Measurements from ENCODE around the gene USP50. TPM values are rescaled to one million over a fixed set of nuclear protein-coding genes. Genes with fewer than 3 reads are reported as not detected.
A peak's percentile ranks its signal among the peaks of the same experiment; 100 is the strongest.
"Not testable (repeated sequence)": the region's sequence is repeated elsewhere in the genome, so short reads cannot be mapped to it uniquely, and the experiment has no call there.

USP50 gene
- not detected for total RNA-seq

DNA sequence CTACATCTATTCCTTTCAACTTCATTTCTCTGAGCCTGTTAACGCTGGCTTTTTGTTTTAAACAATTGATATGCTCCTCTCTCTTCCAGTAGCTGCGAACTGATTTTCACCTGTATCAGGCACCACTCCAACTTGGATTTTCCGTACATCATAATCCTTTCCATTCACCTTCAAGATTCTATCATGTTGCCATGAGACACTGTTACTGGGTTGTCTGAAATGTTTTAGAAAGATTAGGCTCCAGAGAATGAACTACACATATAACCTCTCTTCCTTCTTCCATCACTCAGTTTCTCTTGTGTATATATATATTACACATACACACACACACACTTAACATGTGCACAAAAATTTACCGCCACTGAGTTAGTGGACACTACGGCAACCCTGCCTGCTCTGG, at the start of gene USP50:
USP50 (minus strand) TSS at position 101 of the 400 bp plus-strand sequence. CDS start 141 bp downstream, outside the sequence.
- no peak for DNase-seq

DNA sequence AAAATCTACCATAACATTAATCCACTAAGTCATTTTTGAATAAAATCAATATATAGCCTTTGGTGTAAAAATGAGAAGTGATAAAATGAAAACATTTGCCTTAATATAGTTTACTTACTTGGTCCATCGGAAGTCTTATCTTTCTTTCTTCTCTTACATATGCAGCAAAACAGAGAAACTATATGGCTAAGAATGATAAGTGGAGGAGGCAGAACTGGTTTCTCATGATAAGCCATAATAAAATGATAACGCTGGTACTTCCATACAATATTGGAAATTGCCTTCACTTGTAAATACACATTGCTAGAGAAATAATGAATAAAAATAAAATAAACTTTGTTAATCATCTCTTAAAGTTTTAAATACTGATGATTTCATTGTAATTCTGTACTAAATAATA, 47.8 kb upstream of the USP50 start:
- DNase-seq = no peak

DNA sequence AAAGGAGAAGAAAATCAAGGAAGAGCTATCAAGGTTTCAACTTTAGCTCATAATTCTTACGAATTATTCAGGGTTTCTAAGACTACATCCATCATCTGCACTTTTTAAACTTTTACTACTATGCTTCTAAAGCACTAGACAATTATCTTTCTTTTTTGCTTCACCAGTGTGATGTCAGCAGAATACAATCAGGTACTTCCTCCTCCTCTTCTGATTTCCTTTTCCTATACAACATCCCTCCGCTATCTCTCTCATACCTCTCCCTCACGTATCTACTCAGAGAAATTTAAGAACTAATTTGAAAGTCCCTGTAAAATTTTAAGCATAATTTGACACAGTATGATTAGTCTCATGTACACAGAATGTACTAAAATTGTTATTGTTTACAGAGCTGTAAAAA, 47.3 kb upstream of the USP50 start:
- DNase-seq = no peak

DNA sequence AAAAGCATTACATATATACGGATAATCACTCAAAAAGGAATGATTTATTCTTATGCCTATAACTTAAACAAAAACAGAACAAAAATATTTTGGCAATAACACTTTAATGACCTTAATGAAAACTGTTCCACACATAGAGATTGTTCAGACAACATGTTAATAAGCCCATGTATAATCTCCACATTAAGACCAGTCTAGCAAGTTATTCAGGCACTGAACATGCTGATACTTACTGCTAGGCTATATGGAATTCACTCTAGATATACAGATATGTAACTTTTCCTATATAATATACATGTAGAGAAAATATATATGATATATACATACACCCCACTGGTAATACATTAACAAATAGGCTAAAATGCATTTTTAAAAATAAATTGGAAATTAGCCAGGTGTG, 43.8 kb upstream of the USP50 start:
- DNase-seq = no peak

DNA sequence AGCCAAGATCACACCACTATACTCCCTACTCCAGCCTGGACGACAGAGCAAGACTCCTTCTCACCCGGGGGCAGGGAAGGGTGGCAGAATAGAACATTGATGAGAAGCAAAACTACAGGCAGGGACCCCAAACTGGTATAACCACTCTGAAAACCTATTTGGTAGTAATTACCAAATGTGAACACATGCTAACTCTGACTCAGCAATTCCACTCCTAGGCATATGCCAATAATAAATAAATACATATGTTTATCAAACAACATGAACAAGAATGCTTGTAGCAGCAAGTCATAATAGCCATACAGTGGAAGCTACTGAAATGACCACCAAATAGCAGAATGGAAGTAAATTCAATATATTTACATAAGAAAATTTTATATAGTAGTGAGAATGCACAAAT, 31.0 kb upstream of the USP50 start:
- no peak for DNase-seq

DNA sequence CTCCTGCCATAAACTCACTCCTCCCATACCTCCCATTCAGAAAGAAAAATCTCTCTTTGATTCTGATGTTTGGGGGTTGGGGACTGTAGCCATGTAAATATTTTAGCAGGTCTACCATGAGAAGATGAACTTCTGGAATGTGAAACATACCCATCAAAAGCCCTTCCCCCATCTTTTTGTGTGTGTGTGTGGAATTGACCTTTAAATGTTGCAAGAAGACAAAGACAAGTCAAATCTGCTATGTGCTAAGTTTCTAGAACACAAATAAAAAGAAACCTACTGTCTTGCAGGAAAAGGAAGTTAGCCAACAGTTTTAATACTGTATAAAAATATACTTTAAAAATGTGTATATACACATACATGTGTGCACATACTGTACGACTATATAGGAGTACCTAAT, 29.7 kb upstream of the USP50 start:
- DNase-seq = no peak

DNA sequence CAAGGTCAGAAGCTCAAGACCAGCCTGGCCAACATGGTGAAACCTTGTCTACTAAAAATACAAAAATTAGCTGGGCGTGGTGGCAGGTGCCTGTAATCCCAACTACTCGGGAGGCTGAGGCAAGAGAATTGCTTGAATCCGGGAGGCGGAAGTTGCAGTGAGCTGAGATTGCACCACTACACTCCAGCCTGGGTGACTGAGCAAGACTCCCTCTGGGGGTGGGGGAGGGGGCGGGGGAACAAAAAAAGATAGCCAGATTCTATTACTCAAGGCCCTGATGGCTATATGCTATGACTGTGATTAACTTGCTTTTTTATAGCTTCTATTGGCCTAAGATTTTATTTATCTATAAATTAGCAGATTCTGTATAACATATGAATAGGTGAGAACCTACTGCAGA, 27.4 kb upstream of the USP50 start:
- DNase-seq = not testable (repeated sequence)

DNA sequence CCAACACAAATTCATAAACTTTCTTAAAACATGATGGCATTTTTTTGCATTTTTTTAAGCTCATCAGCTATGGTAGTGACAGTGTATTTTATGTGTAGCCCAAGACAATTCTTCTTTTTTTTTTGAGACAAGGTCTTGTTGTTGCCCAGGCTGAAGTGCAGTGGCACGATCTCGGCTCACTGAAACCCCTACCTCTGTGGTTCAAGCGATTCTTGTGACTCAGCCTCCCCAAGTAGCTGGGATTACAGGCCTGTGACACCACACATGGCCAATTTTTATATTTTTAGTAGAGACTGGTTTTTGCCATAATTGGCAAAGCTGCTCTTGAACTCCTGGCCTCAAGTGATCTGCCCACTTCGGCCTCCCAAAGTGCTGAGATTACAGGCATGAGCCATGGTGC, 17.3 kb upstream of the USP50 start:
- DNase-seq = no peak

DNA sequence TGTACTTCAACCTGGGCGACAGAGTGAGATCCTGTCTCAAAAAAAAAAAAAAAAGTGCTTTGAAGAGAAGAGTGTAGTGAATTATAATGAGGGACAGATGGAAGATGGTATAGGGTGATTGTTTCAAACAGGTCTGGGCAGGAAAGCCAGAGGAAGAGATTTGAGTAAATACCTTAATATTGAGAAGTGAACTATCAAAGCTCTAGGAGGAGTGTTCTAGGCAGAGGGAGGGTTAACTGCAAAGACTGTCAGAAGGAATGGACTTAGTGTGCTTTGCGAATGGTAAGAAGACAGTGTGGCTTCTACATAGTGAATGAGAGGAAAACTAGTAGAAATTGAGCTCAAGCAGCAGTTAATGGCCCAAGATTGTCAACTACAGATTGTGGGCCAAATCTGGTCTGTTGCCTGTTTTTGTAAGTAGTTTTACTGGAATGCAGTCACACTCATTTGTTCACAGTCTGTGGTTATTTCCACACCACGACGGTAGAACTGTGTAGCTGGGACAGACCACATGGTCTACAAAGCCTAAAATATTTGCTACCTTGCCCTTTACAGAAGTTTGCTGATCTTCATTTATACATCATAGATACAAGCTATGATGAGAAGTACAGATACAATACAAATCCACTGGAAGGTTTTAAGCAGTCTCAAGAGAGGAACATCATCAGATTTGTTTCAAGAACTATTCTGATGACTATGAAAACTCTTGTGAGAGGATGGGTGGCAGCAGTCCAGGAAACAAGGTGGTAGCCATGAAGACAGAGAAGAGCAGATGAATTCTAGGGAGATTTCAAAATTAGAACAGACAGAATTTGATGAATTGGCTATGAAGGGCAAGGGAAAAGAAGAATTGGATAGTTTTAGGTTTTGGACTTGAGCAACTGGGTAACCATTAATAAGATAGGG, 16.5 kb upstream of the USP50 start:
- DNase-seq = no peak

DNA sequence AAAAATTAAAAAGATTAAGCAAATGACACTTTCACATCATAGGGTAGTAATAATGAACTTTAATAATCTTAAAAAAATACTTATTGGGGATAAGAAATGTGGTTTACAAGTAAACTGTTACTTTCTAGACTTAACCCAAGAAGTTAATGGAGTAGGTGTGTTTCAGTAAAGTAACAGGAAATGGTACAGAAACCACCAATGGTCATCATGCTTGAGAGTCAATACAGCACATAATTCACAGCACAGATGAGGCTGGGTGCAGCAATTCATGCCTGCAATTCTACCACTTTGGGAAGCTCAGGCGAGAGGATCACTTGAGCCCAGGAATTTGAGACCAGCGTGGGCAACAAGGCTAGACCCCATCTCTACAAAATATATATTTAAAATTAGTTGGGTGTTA, 11.5 kb upstream of the USP50 start:
- no peak for DNase-seq

DNA sequence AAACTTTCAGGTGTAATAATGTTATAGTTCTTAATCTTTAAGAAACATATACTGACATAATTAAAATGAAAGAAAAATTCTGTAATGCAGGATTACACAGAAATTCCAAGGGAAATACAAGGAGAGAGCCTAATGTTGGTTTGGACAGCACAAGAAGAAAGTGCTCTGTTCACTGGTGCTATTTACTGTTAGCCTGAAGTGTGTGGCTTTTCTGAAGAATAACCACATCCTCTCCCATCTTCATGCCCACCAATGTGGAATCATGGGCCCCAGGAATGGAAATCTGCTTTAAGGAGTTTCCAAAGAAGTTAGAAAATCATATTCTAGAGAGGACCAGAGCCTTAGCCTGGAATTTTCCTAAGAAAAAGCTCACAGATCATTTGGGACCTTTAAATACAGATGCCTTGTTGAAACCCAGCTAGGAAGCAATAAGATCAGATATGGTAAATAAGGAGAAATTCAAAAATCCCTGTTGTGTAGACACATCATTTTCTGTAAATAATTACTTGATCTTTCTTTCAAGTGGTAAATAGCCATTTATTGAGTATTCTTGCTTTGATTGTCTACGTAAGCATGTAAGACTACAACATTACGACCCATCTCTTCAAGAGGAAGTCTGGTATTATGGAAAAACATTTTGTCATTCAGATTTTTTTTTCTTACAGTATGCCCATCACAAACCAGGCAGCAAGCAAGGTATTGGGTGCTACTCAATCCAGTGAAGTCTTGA, 10.3 kb upstream of the USP50 start:
- no peak for DNase-seq

DNA sequence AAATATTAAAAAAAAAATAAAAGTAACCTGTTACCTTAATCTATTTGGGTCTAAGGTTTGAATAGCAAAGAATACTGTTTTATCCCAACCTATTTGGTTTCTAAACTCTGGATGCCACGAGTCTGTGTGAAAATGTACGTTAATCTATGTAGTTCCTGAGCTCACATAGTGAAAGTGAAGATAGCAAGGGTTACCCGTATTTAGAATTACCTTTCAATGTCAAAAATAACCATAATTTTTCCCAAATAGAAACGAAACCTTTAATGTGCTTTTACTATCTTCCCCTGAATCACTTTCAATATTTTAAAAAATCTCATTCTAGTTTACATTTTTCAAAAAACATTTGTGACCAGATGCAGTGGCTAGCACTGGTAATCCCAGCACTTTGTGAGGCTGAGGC, 5.8 kb upstream of the USP50 start:
- no peak for DNase-seq

DNA sequence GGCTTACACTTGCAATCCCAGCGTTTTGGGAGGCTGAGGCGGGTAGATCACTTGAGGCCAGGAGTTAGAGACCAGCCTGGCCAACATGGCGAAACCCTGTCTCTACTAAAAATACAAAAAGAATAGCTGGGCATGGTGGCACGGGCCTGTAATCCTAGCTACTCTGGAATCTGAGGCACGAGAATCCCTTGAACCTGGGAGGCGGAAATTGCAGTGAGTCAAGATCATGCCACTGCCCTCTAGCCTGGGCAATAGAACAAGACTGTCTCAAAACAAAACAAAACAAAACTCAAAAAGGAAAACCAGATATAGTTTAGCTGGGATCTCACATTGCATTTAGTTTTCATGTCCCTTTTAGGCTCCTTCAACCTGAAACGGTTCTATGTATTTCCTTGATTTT, 2.9 kb upstream of the USP50 start:
- no peak for DNase-seq

DNA sequence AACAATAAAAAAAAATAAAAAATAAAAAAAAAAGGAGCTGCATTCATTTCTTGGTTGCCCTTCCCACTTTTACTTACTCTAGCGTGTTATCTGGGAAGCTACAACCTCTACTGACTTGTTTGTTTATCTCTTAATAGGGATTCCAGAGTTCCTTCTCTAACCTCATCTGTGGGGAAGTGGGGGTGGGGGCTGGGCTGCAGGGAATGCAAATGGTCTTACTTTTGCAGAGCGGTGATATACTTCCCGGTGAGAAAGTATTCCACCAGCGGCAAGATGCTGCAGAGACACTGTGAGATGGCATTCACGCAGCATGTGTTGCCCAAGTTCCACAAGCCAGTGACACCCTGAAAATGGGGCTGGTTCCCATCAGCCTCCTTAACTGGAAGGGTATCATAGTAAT, 2.1 kb downstream of the USP50 start:
- no peak for DNase-seq

DNA sequence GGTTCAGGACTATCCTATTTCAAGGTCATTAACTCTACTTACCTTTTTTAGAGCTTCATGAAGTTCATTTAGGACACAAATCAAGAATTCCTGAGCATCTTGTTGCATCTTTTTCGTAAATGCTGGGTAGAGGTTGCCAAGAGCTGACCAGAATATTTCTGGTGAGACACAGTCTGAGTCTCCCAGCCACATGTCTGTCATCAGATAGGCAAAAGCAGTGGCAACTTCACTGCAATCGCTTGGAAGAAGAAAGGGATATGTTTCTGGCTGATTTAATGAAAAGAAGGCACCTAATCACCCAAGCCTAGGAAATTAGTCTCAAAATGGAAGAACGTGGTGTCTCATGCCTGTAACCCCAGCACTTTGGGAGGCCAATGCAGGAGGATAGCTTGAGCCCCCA, 2.9 kb downstream of the USP50 start:
- no peak for DNase-seq

DNA sequence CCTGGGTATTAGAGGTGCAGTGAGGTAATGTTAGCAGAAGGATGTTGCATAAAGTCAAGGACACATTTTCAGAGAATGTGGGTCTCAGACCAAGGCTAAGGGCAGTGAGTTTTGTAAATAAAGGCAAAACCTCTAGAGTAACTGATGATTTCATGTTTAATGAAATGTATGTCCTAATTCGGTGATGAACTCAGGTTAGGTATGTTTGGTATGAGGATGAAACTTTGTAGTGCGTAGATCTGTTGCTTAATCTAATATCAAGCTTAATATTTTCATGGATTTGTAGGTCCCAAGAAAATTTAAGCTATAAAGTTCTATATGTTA, 3.6 kb downstream of the USP50 start:
- DNase-seq = no peak

DNA sequence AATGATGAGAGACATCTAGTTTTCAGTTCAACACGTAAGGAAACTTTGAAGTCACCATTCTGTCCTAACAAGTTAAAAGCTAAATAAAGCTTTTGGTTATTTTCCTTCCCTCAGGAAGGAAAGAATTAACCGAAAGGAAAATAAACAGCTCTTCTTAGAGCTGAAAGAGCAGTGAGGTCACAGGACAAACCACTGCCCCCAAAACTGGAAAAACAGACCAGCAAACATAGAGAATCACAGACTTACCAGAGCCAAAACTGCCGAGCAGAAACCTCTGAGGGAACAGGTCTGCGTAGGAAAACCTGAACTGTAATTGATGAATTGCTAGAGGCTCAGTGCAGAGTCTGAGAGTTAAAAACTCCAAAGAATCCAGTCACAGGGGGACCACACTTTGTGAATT, 14.7 kb downstream of the USP50 start:
- DNase-seq = no peak

DNA sequence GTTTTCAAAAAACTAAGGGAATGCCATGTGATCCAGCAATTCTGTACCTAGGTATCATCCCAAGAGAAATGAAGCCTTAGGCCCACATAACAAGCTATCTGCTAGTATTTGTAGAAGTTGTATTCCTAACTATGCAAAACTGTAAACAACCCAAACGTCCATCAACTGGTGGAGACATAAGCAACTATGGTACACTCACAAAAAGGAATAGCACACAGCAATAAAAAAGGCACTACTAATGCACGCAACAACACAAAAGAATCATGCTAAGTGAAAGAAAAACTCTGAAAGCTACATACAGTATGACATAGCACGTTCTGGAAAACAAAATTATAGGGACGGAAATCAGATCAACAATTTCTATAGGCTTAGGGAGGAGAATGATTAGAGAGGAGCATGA, 15.3 kb downstream of the USP50 start:
- no peak for DNase-seq

DNA sequence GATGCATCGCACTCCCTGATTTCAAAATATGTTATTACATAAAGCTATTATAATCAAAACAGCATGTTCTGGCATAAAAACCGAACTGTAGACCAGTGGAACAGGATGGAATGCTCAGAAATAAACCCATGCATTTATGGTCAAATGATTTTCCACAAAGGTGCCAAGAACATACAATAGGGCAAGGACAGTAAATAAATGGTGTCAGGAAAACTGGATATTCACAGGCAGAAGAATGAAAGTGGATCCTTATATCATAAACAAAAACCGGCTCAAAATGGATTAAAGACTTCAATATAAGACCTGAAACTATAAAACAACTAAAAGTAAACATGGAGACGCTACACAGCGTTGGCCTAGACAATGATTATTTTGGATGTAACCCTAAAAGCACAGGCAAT, 22.6 kb downstream of the USP50 start:
- DNase-seq = peak; percentile 64

DNA sequence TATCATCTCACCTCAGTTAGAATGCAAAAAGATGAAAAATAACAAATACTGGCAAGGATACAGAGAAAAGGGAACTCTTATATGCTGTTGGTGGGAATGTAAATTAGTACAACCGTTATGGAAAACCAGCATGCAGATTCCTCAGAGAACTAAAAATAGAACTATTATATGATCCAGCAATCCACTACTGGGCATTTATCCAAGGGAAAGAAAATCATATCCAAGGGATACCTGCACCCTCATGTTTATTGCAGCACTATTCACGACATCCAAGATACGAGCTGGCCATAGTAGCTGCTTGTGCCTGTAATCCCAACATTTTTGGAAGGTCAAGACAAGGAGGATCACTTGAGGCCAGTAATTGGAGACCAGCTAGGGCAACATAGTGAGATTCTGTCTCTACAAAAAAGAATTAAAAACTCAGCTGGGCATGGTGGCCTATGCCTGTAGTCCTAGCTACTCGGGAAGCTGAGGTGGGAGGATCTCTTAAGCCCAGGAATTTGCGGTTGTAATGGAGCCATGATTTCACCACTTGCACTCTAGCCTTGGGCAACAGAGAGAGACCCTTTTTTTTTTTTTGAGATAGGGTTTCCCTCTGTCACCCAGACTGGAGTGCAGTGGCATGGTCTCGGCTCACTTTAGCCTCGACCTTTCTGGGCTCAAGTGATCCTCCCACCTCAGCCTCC, 26.6 kb downstream of the USP50 start:
- peak; percentile 35 for DNase-seq

DNA sequence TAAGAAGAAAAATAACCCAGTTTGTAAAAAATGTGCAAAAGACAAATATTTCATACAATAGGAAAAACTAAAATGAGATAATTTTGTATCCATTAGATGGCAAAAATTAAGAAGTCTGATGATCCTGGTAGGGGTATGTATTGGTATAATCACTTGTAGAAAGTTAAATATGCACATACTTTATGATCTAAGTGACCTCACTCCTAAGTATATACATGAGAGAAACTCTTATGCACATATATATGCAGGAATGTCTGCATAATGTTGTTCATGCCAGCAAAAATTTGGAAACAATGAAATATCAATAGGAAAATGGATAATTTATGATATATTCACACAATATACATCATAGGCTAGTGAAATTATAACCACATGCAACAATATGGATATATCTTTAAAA, 33.5 kb downstream of the USP50 start:
- no peak for DNase-seq

DNA sequence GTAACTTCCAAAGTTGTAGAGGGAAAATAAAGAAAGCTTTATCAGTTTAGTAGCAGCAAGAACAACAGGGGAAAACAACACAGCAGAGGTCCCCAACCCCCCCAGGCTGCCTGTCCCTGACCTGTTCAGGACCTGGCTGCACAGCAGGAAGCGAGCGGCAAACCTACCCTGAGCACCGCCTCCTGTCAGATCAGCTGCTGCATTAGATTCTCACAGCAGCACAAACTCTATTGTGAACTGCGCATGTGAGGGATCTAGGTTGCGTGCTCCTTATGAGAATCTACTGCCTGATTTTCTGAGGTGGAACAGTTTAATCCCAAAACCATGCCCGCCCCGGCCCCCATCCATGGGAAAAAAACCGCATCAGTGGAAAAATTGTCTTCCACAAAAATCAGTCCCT, 40.3 kb downstream of the USP50 start:
- DNase-seq = no peak

DNA sequence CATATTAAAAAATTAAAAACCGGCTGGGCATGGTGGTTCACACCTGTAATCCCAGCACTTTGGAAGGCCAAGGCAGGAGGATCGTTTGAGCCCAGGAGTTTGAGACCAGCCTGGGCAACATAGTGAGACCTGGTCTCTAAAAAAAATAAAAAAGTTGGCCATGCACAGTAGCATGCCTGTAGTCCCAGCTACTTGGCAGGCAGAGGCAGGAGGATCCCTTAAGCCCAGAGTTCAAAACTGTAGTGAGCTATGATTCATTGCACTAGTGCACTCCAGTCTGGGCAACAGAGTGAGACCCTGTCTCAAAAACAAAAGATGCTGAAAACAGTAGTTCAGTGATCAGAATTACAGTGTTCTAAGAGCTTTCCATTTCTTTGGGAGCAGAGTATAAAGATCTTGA, 40.8 kb downstream of the USP50 start:
- DNase-seq = not testable (repeated sequence)
